ENCODE measurements around the gene LNX1. TPM values are rescaled to one million over a fixed set of nuclear protein-coding genes. Genes with fewer than 3 reads are reported as not detected.

The LNX1 gene
- total and polyA plus RNA-seq, 7 donors = 2.3 to 7.9 (median 4.6) TPM

- no peaks in the 10 kb centered on the region for H3K9me3 ChIP-seq
- intact Hi-C loops (cut with DNase I) = no loop called here
- no peak overlapping the region for H3K4me3 ChIP-seq
- TF ChIP-seq POLR2A (IDR thresholded peaks at IDR 0.05) (no peak), EP300 (IDR thresholded peaks at IDR 0.05) (no peak), CTCF (IDR thresholded peaks at IDR 0.05) (no peak), POLR2AphosphoS5 (IDR thresholded peaks at IDR 0.05) (peak in 1 of 4 donors; percentile 30)
- whole genome bisulfite sequencing, 2 donors = 29 to 43% methylated on average over 3 of the region's 3 CpGs
- H3K36me3 ChIP-seq = no peaks in the 10 kb centered on the region
- no peaks in the 10 kb centered on the region for H3K4me1 ChIP-seq
- H3K27ac ChIP-seq = peak overlapping the region in 2 of 4 donors; percentile 8 to 38
- no peak for DNase-seq
- H3K27me3 ChIP-seq = no peaks in the 10 kb centered on the region
Measured at GRCh38 chr4:53511014-53511413, 80.3 kb downstream of the LNX1 start.

- Histone ChIP-seq H3K36me3 (no peaks in the 10 kb centered on the region), H3K27ac (peak overlapping the region in 2 of 4 donors; percentile 8 to 38), H3K9me3 (no peaks in the 10 kb centered on the region), H3K27me3 (no peaks in the 10 kb centered on the region), H3K4me3 (no peak overlapping the region), H3K4me1 (no peaks in the 10 kb centered on the region)
- WGBS, 2 donors = 29 to 32% methylated on average over 5 of the region's 5 CpGs
- DNase-seq = no peak
- TF ChIP-seq POLR2A (IDR thresholded peaks at IDR 0.05) (no peak), CTCF (IDR thresholded peaks at IDR 0.05) (no peak), POLR2AphosphoS5 (IDR thresholded peaks at IDR 0.05) (no peak), EP300 (IDR thresholded peaks at IDR 0.05) (no peak)
- intact Hi-C loops (cut with DNase I) = no loop called here
Measured at GRCh38 chr4:53510321-53510720, 81.0 kb downstream of the LNX1 start.

GRCh38 chr4:53508446-53508845 is 82.8 kb downstream of the LNX1 start:
- TF ChIP-seq POLR2AphosphoS5 (IDR thresholded peaks at IDR 0.05) (no peak), POLR2A (IDR thresholded peaks at IDR 0.05) (no peak), EP300 (IDR thresholded peaks at IDR 0.05) (no peak), CTCF (IDR thresholded peaks at IDR 0.05) (no peak)
- Histone ChIP-seq H3K4me3 (no peak overlapping the region), H3K9me3 (no peaks in the 10 kb centered on the region), H3K36me3 (no peaks in the 10 kb centered on the region), H3K27ac (no peak overlapping the region), H3K4me1 (no peaks in the 10 kb centered on the region), H3K27me3 (no peaks in the 10 kb centered on the region)
- no peak for DNase-seq
- intact Hi-C loops (cut with DNase I) = no loop called here
- WGBS, 2 donors = 12 to 41% methylated on average over 1 of the region's 1 CpG

GRCh38 chr4:53507671-53508286 is 83.5 kb downstream of the LNX1 start:
- no peaks in the 10 kb centered on the region for H3K4me1 ChIP-seq
- peak; percentile 72 for DNase-seq
- no peaks in the 10 kb centered on the region for H3K9me3 ChIP-seq
- WGBS, 2 donors = 89 to 90% methylated on average over 17 of the region's 17 CpGs
- H3K4me3 ChIP-seq = no peak overlapping the region
- TF ChIP-seq POLR2AphosphoS5 (IDR thresholded peaks at IDR 0.05) (no peak), EP300 (IDR thresholded peaks at IDR 0.05) (no peak)
- no peaks in the 10 kb centered on the region for H3K27me3 ChIP-seq
- H3K36me3 ChIP-seq = no peaks in the 10 kb centered on the region
- intact Hi-C loops (cut with DNase I) = no loop called here
- H3K27ac ChIP-seq = no peak overlapping the region

- H3K27ac ChIP-seq = no peak overlapping the region
- H3K4me1 ChIP-seq = no peaks in the 10 kb centered on the region
- TF ChIP-seq CTCF (IDR thresholded peaks at IDR 0.05) = no peak
- no peak for TF ChIP-seq POLR2A (IDR thresholded peaks at IDR 0.05)
- no peak for TF ChIP-seq EP300 (IDR thresholded peaks at IDR 0.05)
- no peak for TF ChIP-seq POLR2AphosphoS5 (IDR thresholded peaks at IDR 0.05)
- H3K4me3 ChIP-seq = no peak overlapping the region
- DNase-seq = no peak
- intact Hi-C loops (cut with DNase I) = no loop called here
- no peaks in the 10 kb centered on the region for H3K9me3 ChIP-seq
- 95 to 96% methylated on average over 7 of the region's 7 CpGs for WGBS, 2 donors
- no peaks in the 10 kb centered on the region for H3K36me3 ChIP-seq
- no peaks in the 10 kb centered on the region for H3K27me3 ChIP-seq
Measured at GRCh38 chr4:53507058-53507457, 84.2 kb downstream of the LNX1 start.

All from sigmoid colon (tissue), 7 donors.